IMR-90 (cell line): ENCODE results near the gene FAM110A. TPM values are rescaled to one million over a fixed set of nuclear protein-coding genes. Genes with fewer than 3 reads are reported as not detected.

Source experiments
- ATAC-seq: fragments of 200-7000 bp; cut with Tn5 transposase; 2 replicates; pipeline ENCODE4 v1.9.1; 2020; ENCODE audit warnings: low read depth, mild to moderate bottlenecking, moderate library complexity
- BruUV-seq: library from RNA; stranded (reverse); fragments of 400-500 nt; replicated peaks from 2 replicates; lab custom pipeline; 2021; lab: Mats Ljungman, UMichigan
- CTCF ChIA-PET: fragments of 300-600 bp; formaldehyde crosslinking; extraction: SDS; loops from one replicate; lab custom pipeline; 2021; ENCODE audit warnings: antibody characterized with exemption; lab: Yijun Ruan, JAX
- POLR2A ChIA-PET: fragments of 300-600 bp; sonication (Branson Sonifier 250); formaldehyde crosslinking; loops from one replicate; lab custom pipeline; 2022; ENCODE audit warnings: antibody characterized with exemption; ENCODE audit not compliant: unreplicated experiment; lab: Charles Lee
- DNase-seq: peaks from one replicate; pipeline ENCODE4 v3.0.0; 2013
- H2AFZ ChIP-seq: replicated peaks from 2 replicates; pipeline ENCODE3; 2013; ENCODE audit warnings: low read length, mild to moderate bottlenecking; ENCODE audit not compliant: poor library complexity
- H2AK5ac ChIP-seq: 2 replicates; pipeline ENCODE4 v1.6.1; 2013; ENCODE audit warnings: low read depth, low read length, inconsistent platforms
- H2AK9ac ChIP-seq: replicated peaks from 2 replicates; pipeline ENCODE3; 2013; ENCODE audit warnings: mild to moderate bottlenecking, low read depth, low read length, moderate library complexity; ENCODE audit not compliant: poor library complexity
- H2BK120ac ChIP-seq: 2 replicates; pipeline ENCODE4 v1.6.1; 2013; ENCODE audit warnings: low read depth, low read length, inconsistent platforms
- H2BK15ac ChIP-seq: 3 replicates; pipeline ENCODE4 v1.6.1; 2013; ENCODE audit warnings: low read depth, low read length, inconsistent platforms
- H2BK20ac ChIP-seq: 2 replicates; pipeline ENCODE4 v1.6.1; 2013; ENCODE audit warnings: low read depth, mild to moderate bottlenecking, inconsistent platforms, low read length, moderate library complexity
- H2BK5ac ChIP-seq: 2 replicates; pipeline ENCODE4 v1.6.1; 2013; ENCODE audit warnings: mild to moderate bottlenecking, low read depth, low read length, inconsistent platforms; ENCODE audit not compliant: poor library complexity, severe bottlenecking
- H3K14ac ChIP-seq: replicated peaks from 2 replicates; pipeline ENCODE4 v1.6.1; 2013; ENCODE audit warnings: low read depth, low read length, inconsistent platforms
- H3K18ac ChIP-seq: 2 replicates; pipeline ENCODE4 v1.6.1; 2013; ENCODE audit warnings: low read depth, low read length, control low read depth
- H3K23ac ChIP-seq: 2 replicates; pipeline ENCODE4 v1.6.1; 2013; ENCODE audit warnings: low read depth, low read length, inconsistent platforms
- H3K27ac ChIP-seq: 2 replicates; pipeline ENCODE4 v1.5.1; 2013; ENCODE audit warnings: mild to moderate bottlenecking, control low read depth, low read length; ENCODE audit not compliant: insufficient read depth
- H3K27me3 ChIP-seq: 2 replicates; pipeline ENCODE4 v1.6.1; 2013; ENCODE audit warnings: low read length; ENCODE audit not compliant: control insufficient read depth, insufficient read depth
- H3K36me3 ChIP-seq: 2 replicates; pipeline ENCODE4 v1.6.1; 2013; ENCODE audit warnings: low read length, mixed read lengths; ENCODE audit not compliant: control insufficient read depth, insufficient read depth
- H3K4ac ChIP-seq: 2 replicates; pipeline ENCODE4 v1.6.1; 2013; ENCODE audit warnings: low read depth, low read length, inconsistent platforms
- H3K4me1 ChIP-seq: 2 replicates; pipeline ENCODE4 v1.6.1; 2013; ENCODE audit warnings: low read length, mixed read lengths; ENCODE audit not compliant: control insufficient read depth, insufficient read depth
- H3K4me2 ChIP-seq: 2 replicates; pipeline ENCODE4 v1.6.1; 2013; ENCODE audit warnings: low read depth, mild to moderate bottlenecking, control low read depth, low read length, moderate library complexity
- H3K4me3 ChIP-seq: 2 replicates; pipeline ENCODE4 v1.5.1; 2013; ENCODE audit warnings: low read depth, mild to moderate bottlenecking, control low read depth, low read length, moderate library complexity; ENCODE audit not compliant: insufficient read depth
- H3K56ac ChIP-seq: 2 replicates; pipeline ENCODE4 v1.6.1; 2013; ENCODE audit warnings: low read length, inconsistent platforms; ENCODE audit not compliant: insufficient read depth; ENCODE audit errors: extremely low read depth
- H3K79me1 ChIP-seq, 2 experiments: 2 replicates each; pipeline ENCODE4 v1.6.1; 2013; ENCODE audit warnings: low read length in 2 of 2, inconsistent platforms in 1 of 2, low read depth in 1 of 2
- H3K9ac ChIP-seq: 2 replicates; pipeline ENCODE4 v1.6.1; 2013; ENCODE audit warnings: low read depth, low read length, control low read depth
- H3K9me1 ChIP-seq: 2 replicates; pipeline ENCODE4 v1.6.1; 2013; ENCODE audit warnings: low read length, inconsistent platforms; ENCODE audit not compliant: insufficient read depth
- H3K9me3 ChIP-seq: 2 replicates; pipeline ENCODE4 v1.6.1; 2013; ENCODE audit warnings: low read length; ENCODE audit not compliant: control insufficient read depth, insufficient read depth
- H4K20me1 ChIP-seq: 2 replicates; pipeline ENCODE4 v1.6.1; 2013; ENCODE audit warnings: low read length, inconsistent platforms; ENCODE audit not compliant: insufficient read depth
- H4K5ac ChIP-seq: 2 replicates; pipeline ENCODE4 v1.6.1; 2013; ENCODE audit warnings: mild to moderate bottlenecking, low read depth, low read length, control low read depth
- H4K8ac ChIP-seq, 2 experiments: 2 replicates each; pipeline ENCODE4 v1.6.1; 2013; ENCODE audit warnings: low read depth in 2 of 2, low read length in 2 of 2, control low read depth in 1 of 2, inconsistent platforms in 1 of 2
- H4K91ac ChIP-seq: 2 replicates; pipeline ENCODE4 v1.6.1; 2013; ENCODE audit warnings: low read depth, low read length, inconsistent platforms; ENCODE audit not compliant: insufficient read depth
- CHD1 ChIP-seq: IDR thresholded peaks from 2 replicates; pipeline ENCODE4 v1.6.1; 2012; ENCODE audit warnings: low read depth, low read length, improper control_type of control experiment
- MXI1 ChIP-seq: IDR thresholded peaks from 2 replicates; pipeline ENCODE4 v1.6.1; 2012; ENCODE audit warnings: low read depth, mild to moderate bottlenecking, low read length, moderate library complexity, borderline replicate concordance
- NFE2L2 ChIP-seq: fragments of 150-350 bp; IDR thresholded peaks from 2 replicates; pipeline ENCODE4 v1.6.1; 2016; ENCODE audit warnings: low read depth, mild to moderate bottlenecking, low read length
- RAD21 ChIP-seq: IDR thresholded peaks from 2 replicates; pipeline ENCODE4 v1.6.1; 2012; ENCODE audit warnings: low read length, improper control_type of control experiment
- RCOR1 ChIP-seq: IDR thresholded peaks from 2 replicates; pipeline ENCODE4 v1.6.1; 2012; ENCODE audit warnings: mild to moderate bottlenecking, low read length, improper control_type of control experiment; ENCODE audit not compliant: insufficient replicate concordance
- USF2 ChIP-seq: fragments of 150-350 bp; IDR thresholded peaks from 2 replicates; pipeline ENCODE4 v1.6.1; 2017; ENCODE audit warnings: mild to moderate bottlenecking, antibody characterized with exemption, low read length, low read depth
- WGBS, 2 experiments: methylation state at CpG; one replicate each; pipeline versions ENCODE4 v1.1.5 to v1.1.7; 2013; ENCODE audit warnings: missing lambda C conversion rate in 2 of 2; ENCODE audit not compliant: insufficient read length in 1 of 2; ENCODE audit errors: extremely low coverage in 2 of 2; 5-methylcytosine and 5-hydroxymethylcytosine counted together
- dilution Hi-C: fragments of 300-500 bp; cut with HindIII; formaldehyde crosslinking; loops from one replicate; pipeline ENCODE4 v1.14.3; 2018; ENCODE audit warnings: low sequenced_read_pairs; ENCODE audit not compliant: unreplicated experiment
- in situ Hi-C: fragments of 300-500 bp; cut with MboI; formaldehyde crosslinking; loops from 3 replicates; pipeline ENCODE4 v1.14.3; 2019; ENCODE audit warnings: low sequenced_read_pairs, inconsistent platforms, mixed read lengths
- intact Hi-C: fragments of 100-400 bp; cut with micrococcal nuclease; formaldehyde crosslinking; loops from 2 replicates; pipeline ENCODE4 v1.10.0; 2022
- polyA plus RNA-seq, 3 experiments: library from polyadenylated mRNA; depleted of rRNA; stranded (reverse); fragments of >200 nt; gene quantifications; 2 replicates each; pipeline ENCODE4 v1.2.3, GENCODE V29; 2012; ENCODE audit warnings: low replicate concordance in 1 of 3
- total RNA-seq: library from RNA; depleted of rRNA; stranded (reverse); fragments of >200 nt; gene quantifications from 2 replicates; pipeline ENCODE4 v1.2.3, GENCODE V29; 2012

Gene FAM110A
- total and polyA plus RNA-seq, 2 of the 4 experiments (the other 2 are of a cell fraction), result 0.36 to 3.6 TPM

DNA sequence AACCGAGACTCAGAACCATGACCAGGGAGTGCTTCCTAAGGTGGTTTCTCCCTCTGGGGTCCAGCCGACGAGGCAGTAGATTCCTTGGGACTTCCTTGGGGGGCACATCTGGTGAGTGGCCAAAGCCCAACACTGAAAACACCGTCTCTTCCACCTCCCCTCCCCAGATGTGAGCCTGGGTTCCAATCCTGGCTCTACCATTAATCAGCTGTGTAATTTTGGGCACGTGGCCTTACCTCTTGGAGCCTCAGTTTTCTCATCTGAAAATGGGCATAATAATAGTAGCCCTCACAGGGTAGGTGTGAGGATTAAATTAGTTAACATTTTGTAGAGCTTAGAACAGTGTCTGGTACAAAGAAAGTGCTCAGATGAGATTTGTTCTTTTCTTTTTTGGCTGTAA lies 5.5 kb downstream of the FAM110A start:
- Histone ChIP-seq H3K4me2 (no peak overlapping the region), H3K9me3 (no peaks in the 10 kb centered on the region), H3K79me1 (peaks cover 24 to 52% of the 10 kb centered on the region in 2 experiments), H3K56ac (no peak overlapping the region), H3K27me3 (no peaks in the 10 kb centered on the region), H3K4me1 (peaks cover 6% of the 10 kb centered on the region; the same call in 1 of the 2 replicates), H2BK120ac (no peak overlapping the region), H3K18ac (no peak overlapping the region), H4K91ac (no peak overlapping the region), H2AK5ac (no peak overlapping the region), H4K5ac (no peak overlapping the region), H2AK9ac (no peak overlapping the region), H2BK5ac (no peak overlapping the region), H4K20me1 (no peaks in the 10 kb centered on the region), H3K9ac (no peak overlapping the region), H4K8ac (no peak overlapping the region), H3K23ac (no peak overlapping the region), H3K9me1 (peaks cover 13% of the 10 kb centered on the region; the same call in 1 of the 2 replicates), H2BK20ac (no peak overlapping the region), H2AFZ (no peak overlapping the region), H3K36me3 (no peaks in the 10 kb centered on the region), H2BK15ac (no peak overlapping the region), H3K14ac (no peak overlapping the region), H3K27ac (no peak overlapping the region), H3K4me3 (no peak overlapping the region), H3K4ac (no peak overlapping the region)
- dilution Hi-C loops (no loop called here), in situ Hi-C loops (no loop called here), intact Hi-C loops (no loop called here)
- BruUV-seq, result no TSS peak
- ChIA-PET CTCF (no interaction called here), POLR2A (no interaction called here)
- ATAC-seq (no peak), DNase-seq (no peak)
- 52% methylated on average over 3 of the region's 5 CpGs; no CpG with 5 or more reads in 1 of the 2 experiments for WGBS, 2 experiments
- TF ChIP-seq CHD1, result no peak
- no peak for TF ChIP-seq USF2
- no peak for TF ChIP-seq RCOR1
- no peak for TF ChIP-seq RAD21
- TF ChIP-seq NFE2L2, result no peak
- TF ChIP-seq MXI1, result no peak
